Liver (tissue), 9 donors: ENCODE data around the gene RNGTT. TPM values are rescaled to one million over a fixed set of nuclear protein-coding genes. Genes with fewer than 3 reads are reported as not detected.
A peak's percentile ranks its signal among the peaks of the same experiment; 100 is the strongest.

Source experiments
- DNase-seq: peaks from one replicate; pipeline ENCODE4 v3.0.0-alpha.2; 2017; ENCODE audit warnings: low spot score
- H3K27ac ChIP-seq, 2 donors: one replicate each; pipeline ENCODE4 v1.7.0; 2013; ENCODE audit warnings: inconsistent platforms in 2 of 2, low read length in 2 of 2, control low read depth in 1 of 2, low read depth in 1 of 2, mild to moderate bottlenecking in 1 of 2
- H3K27me3 ChIP-seq, 4 donors: one replicate each; pipeline versions ENCODE4 v1.6.1 to v1.7.0; 2013; ENCODE audit warnings: low read length in 3 of 4, inconsistent platforms in 1 of 4, mild to moderate bottlenecking in 1 of 4, moderate library complexity in 1 of 4; ENCODE audit not compliant: control insufficient read depth in 4 of 4, insufficient read depth in 4 of 4
- H3K36me3 ChIP-seq, 4 donors: one replicate each; pipeline versions ENCODE4 v1.6.1 to v1.7.0; 2013; ENCODE audit warnings: low read length in 3 of 4, mild to moderate bottlenecking in 3 of 4, low read depth in 1 of 4, moderate library complexity in 1 of 4; ENCODE audit not compliant: control insufficient read depth in 4 of 4, insufficient read depth in 3 of 4
- H3K4me1 ChIP-seq, 4 donors: one replicate each; pipeline versions ENCODE4 v1.6.1 to v1.7.0; 2013; ENCODE audit warnings: low read length in 3 of 4, mild to moderate bottlenecking in 3 of 4, moderate library complexity in 1 of 4; ENCODE audit not compliant: control insufficient read depth in 4 of 4, insufficient read depth in 4 of 4
- H3K4me3 ChIP-seq, 3 donors: one replicate each; pipeline versions ENCODE4 v1.6.1 to v1.7.0; 2013; ENCODE audit warnings: low read length in 3 of 3, control low read depth in 1 of 3, low read depth in 1 of 3, mild to moderate bottlenecking in 1 of 3
- H3K9ac ChIP-seq, 2 donors: one replicate each; pipeline ENCODE4 v1.7.0; 2013; ENCODE audit warnings: low read length in 2 of 2, mild to moderate bottlenecking in 2 of 2, moderate library complexity in 2 of 2, control low read depth in 1 of 2, low read depth in 1 of 2
- H3K9me3 ChIP-seq, 4 donors: one replicate each; pipeline versions ENCODE4 v1.6.1 to v1.7.0; 2013; ENCODE audit warnings: low read length in 3 of 4; ENCODE audit not compliant: control insufficient read depth in 4 of 4
- ATF3 ChIP-seq: IDR thresholded peaks from 2 replicates; pipeline ENCODE4 v1.6.1; 2016; ENCODE audit warnings: antibody characterized with exemption
- CTCF ChIP-seq: fragments of 150-350 bp; IDR thresholded peaks from 2 replicates; pipeline ENCODE4 v1.5.1; 2017; ENCODE audit warnings: improper control_type of control experiment, low read depth, low read length; ENCODE audit not compliant: missing input control
- EGR1 ChIP-seq, 2 donors: IDR thresholded peaks; 2 replicates each; pipeline ENCODE4 v1.6.1; 2016 to 2018; ENCODE audit warnings: antibody characterized with exemption in 2 of 2, low read depth in 2 of 2
- FOXA1 ChIP-seq: IDR thresholded peaks from 2 replicates; pipeline ENCODE4 v1.6.1; 2016; ENCODE audit warnings: antibody characterized with exemption
- FOXA2 ChIP-seq: IDR thresholded peaks from 2 replicates; pipeline ENCODE4 v1.6.1; 2016; ENCODE audit warnings: antibody characterized with exemption
- GABPA ChIP-seq, 2 donors: IDR thresholded peaks in 1 of 2; conservative IDR thresholded peaks in 1 of 2; 2 replicates each; pipeline ENCODE4 v1.6.1; 2016; ENCODE audit warnings: antibody characterized with exemption in 2 of 2, mild to moderate bottlenecking in 1 of 2, moderate library complexity in 1 of 2
- HNF4A ChIP-seq, 2 donors: conservative IDR thresholded peaks; 2 replicates each; pipeline ENCODE4 v1.6.1; 2016; ENCODE audit warnings: antibody characterized with exemption in 2 of 2, mild to moderate bottlenecking in 2 of 2
- HNF4G ChIP-seq: IDR thresholded peaks from 2 replicates; pipeline ENCODE4 v1.6.1; 2016; ENCODE audit warnings: antibody characterized with exemption
- JUND ChIP-seq, 2 donors: IDR thresholded peaks; 2 replicates each; pipeline ENCODE4 v1.6.1; 2016; ENCODE audit warnings: antibody characterized with exemption in 2 of 2
- NR2F2 ChIP-seq: IDR thresholded peaks from 2 replicates; pipeline ENCODE4 v1.6.1; 2016; ENCODE audit warnings: antibody characterized with exemption
- RAD21 ChIP-seq, 2 donors: IDR thresholded peaks; 2 replicates each; pipeline ENCODE4 v1.6.1; 2016; ENCODE audit warnings: antibody characterized with exemption in 2 of 2, mild to moderate bottlenecking in 2 of 2
- REST ChIP-seq: IDR thresholded peaks from 2 replicates; pipeline ENCODE4 v1.6.1; 2016; ENCODE audit warnings: antibody characterized with exemption, mild to moderate bottlenecking
- RXRA ChIP-seq, 2 donors: IDR thresholded peaks; 2 replicates each; pipeline ENCODE4 v1.6.1; 2017 to 2018; ENCODE audit warnings: antibody characterized with exemption in 2 of 2, mild to moderate bottlenecking in 1 of 2
- SP1 ChIP-seq: IDR thresholded peaks from 2 replicates; pipeline ENCODE4 v1.6.1; 2018; ENCODE audit warnings: antibody characterized with exemption, mild to moderate bottlenecking
- TAF1 ChIP-seq: conservative IDR thresholded peaks from 2 replicates; pipeline ENCODE4 v1.6.1; 2016; ENCODE audit warnings: antibody characterized with exemption, mild to moderate bottlenecking
- ZBTB33 ChIP-seq: IDR thresholded peaks from 2 replicates; pipeline ENCODE4 v1.6.1; 2016; ENCODE audit warnings: antibody characterized with exemption
- WGBS: extraction: QIAGEN DNeasy Blood & Tissue Kit; methylation state at CpG from one replicate; pipeline ENCODE4 v1.1.7; 2013; 5-methylcytosine and 5-hydroxymethylcytosine counted together
- polyA plus RNA-seq, 2 donors: library from polyadenylated mRNA; stranded (reverse) in 1 of 2; unstranded in 1 of 2; fragments of 200-250 nt in 1 of 2; fragments of >200 nt in 1 of 2; fragmentation: Nextera tagmentation in 1 of 2; extraction: Ambion mirVana in 1 of 2; gene quantifications; one replicate each; pipeline versions ENCODE4 v1.2.1 to v1.2.3, GENCODE V29; 2013 to 2015
- total RNA-seq, 2 donors: library from RNA; depleted of rRNA; stranded (reverse); fragments of >200 nt; gene quantifications; one replicate each; pipeline ENCODE4 v1.2.3, GENCODE V29; 2014
- donor health status: healthy.
- donor health status: healthy.
- donor health status: healthy.
- donor health status: healthy.
- donor health status: healthy.

Gene RNGTT
- total and polyA plus RNA-seq, 4 donors: 4.1 to 20.8 (median 7.2) TPM

GRCh38 chr6:88823998-88824397, 139.4 kb downstream of the RNGTT start:
- WGBS: 68% methylated on average over 2 of the region's 2 CpGs
- TF ChIP-seq ATF3: no peak
- peak; percentile 23 for TF ChIP-seq FOXA2
- no peak for TF ChIP-seq HNF4A (conservative IDR thresholded peaks at IDR 0.05)
- peaks cover 0 to 3% (median 0%) of the 10 kb centered on the region in 4 donors for H3K36me3 ChIP-seq
- no peaks in the 10 kb centered on the region for H3K27me3 ChIP-seq
- H3K4me3 ChIP-seq: no peak overlapping the region
- no peaks in the 10 kb centered on the region for H3K9me3 ChIP-seq
- no peak for DNase-seq
- no peak overlapping the region for H3K9ac ChIP-seq
- H3K4me1 ChIP-seq: no peaks in the 10 kb centered on the region
- H3K27ac ChIP-seq: no peak overlapping the region

- no peaks in the 10 kb centered on the region for H3K9me3 ChIP-seq
- H3K27me3 ChIP-seq: no peaks in the 10 kb centered on the region
- H3K4me3 ChIP-seq: no peak overlapping the region
- peak overlapping the region in 1 of 2 donors; percentile 31 for H3K27ac ChIP-seq
- no peak for DNase-seq
- peaks cover 2 to 17% (median 4%) of the 10 kb centered on the region in 4 donors for H3K4me1 ChIP-seq
- H3K9ac ChIP-seq: no peak overlapping the region
- no peak for TF ChIP-seq FOXA2
- no peak for TF ChIP-seq REST
- TF ChIP-seq HNF4G: no peak
- no peak for TF ChIP-seq JUND (IDR thresholded peaks at IDR 0.05)
- TF ChIP-seq TAF1: no peak
- no peak for TF ChIP-seq ATF3
- no peak for TF ChIP-seq CTCF
- TF ChIP-seq SP1: peak; percentile 37
- no peak for TF ChIP-seq RAD21 (IDR thresholded peaks at IDR 0.05)
- no peak for TF ChIP-seq FOXA1
- TF ChIP-seq HNF4A (conservative IDR thresholded peaks at IDR 0.05): no peak
- no peak for TF ChIP-seq ZBTB33
- TF ChIP-seq NR2F2: no peak
- peak; percentile 57 to 60 for TF ChIP-seq GABPA (IDR thresholded peaks at IDR 0.05 in 1 of 2, conservative IDR thresholded peaks at IDR 0.05 in 1 of 2)
- TF ChIP-seq RXRA (IDR thresholded peaks at IDR 0.05): no peak
- TF ChIP-seq EGR1 (IDR thresholded peaks at IDR 0.05; ENCODE audit: low read depth in 2 of 2): no peak
- WGBS: 57% methylated on average over 5 of the region's 5 CpGs
- no peaks in the 10 kb centered on the region for H3K36me3 ChIP-seq
These were observed 147.9 kb downstream of the RNGTT start for GRCh38 chr6:88815491-88815890.
